Measurements from ENCODE around the gene HS6ST3.

The HS6ST3 gene

GRCh38 chr13:96673825-96674224 lies 583.9 kb downstream of the HS6ST3 start:
- no peak for DNase-seq

GRCh38 chr13:96677029-96677428 lies 587.1 kb downstream of the HS6ST3 start:
- DNase-seq, result no peak

GRCh38 chr13:96678801-96679200 lies 588.9 kb downstream of the HS6ST3 start:
- no peak for DNase-seq

GRCh38 chr13:96680898-96681297 lies 591.0 kb downstream of the HS6ST3 start:
- no peak for DNase-seq

GRCh38 chr13:96681766-96682165 lies 591.9 kb downstream of the HS6ST3 start:
- no peak for DNase-seq

GRCh38 chr13:96684469-96684868 lies 594.6 kb downstream of the HS6ST3 start:
- no peak for DNase-seq

GRCh38 chr13:96684907-96685306 lies 595.0 kb downstream of the HS6ST3 start:
- DNase-seq, result no peak

- no peak for DNase-seq
Observed at GRCh38 chr13:96686286-96686685, 596.4 kb downstream of the HS6ST3 start.

GRCh38 chr13:96687191-96687590 lies 597.3 kb downstream of the HS6ST3 start:
- DNase-seq, result no peak

GRCh38 chr13:96690998-96691397 lies 601.1 kb downstream of the HS6ST3 start:
- DNase-seq, result no peak

- DNase-seq, result no peak
Observed at GRCh38 chr13:96696389-96696900, 606.5 kb downstream of the HS6ST3 start.

GRCh38 chr13:96700657-96701056 lies 610.8 kb downstream of the HS6ST3 start:
- no peak for DNase-seq

GRCh38 chr13:96707146-96707545 lies 617.2 kb downstream of the HS6ST3 start:
- no peak for DNase-seq

GRCh38 chr13:96710166-96710862 lies 620.4 kb downstream of the HS6ST3 start:
- DNase-seq, result no peak

- no peak for DNase-seq
Observed at GRCh38 chr13:96720446-96720845, 630.5 kb downstream of the HS6ST3 start.

- DNase-seq, result no peak
Observed at GRCh38 chr13:96726651-96727050, 636.7 kb downstream of the HS6ST3 start.

- no peak for DNase-seq
Observed at GRCh38 chr13:96728463-96728862, 638.6 kb downstream of the HS6ST3 start.

- no peak for DNase-seq
Observed at GRCh38 chr13:96730676-96731075, 640.8 kb downstream of the HS6ST3 start.

GRCh38 chr13:96734499-96734898 lies 644.6 kb downstream of the HS6ST3 start:
- no peak for DNase-seq

- no peak for DNase-seq
Observed at GRCh38 chr13:96741779-96742178, 651.9 kb downstream of the HS6ST3 start.

GRCh38 chr13:96743296-96744089 lies 653.6 kb downstream of the HS6ST3 start:
- no peak for DNase-seq

- no peak for DNase-seq
Observed at GRCh38 chr13:96744367-96745331, 654.7 kb downstream of the HS6ST3 start.

- no peak for DNase-seq
Observed at GRCh38 chr13:96746886-96747285, 657.0 kb downstream of the HS6ST3 start.

Data from stimulated activated CD4-positive, alpha-beta T cell treated with anti-CD3 and anti-CD28 coated beads, Interleukin-2, amount 100 ng/mL, for 48 hours (primary cell).